ENCODE measurements around the gene ACACA. TPM values are rescaled to one million over a fixed set of nuclear protein-coding genes. Genes with fewer than 3 reads are reported as not detected.
"Not testable (repeated sequence)": the region's sequence is repeated elsewhere in the genome, so short reads cannot be mapped to it uniquely, and the experiment has no call there.

The ACACA gene
- total RNA-seq (2021; fragmentation: NEBNext Ultra II Directional; extraction: Animal tissue kit (Norgen Biotek cat#: 25700)): 10 to 100 TPM; 37.7 to 43.0 (median 40.7) TPM
- long read RNA-seq, partial matches to known transcripts: 7 of 12 reads
- long read RNA-seq, other reads (novel, unspliced or antisense): 5 of 12 reads

- peak; percentile 55 for DNase-seq
- H3K4me1 Mint-ChIP-seq (ENCODE audit: low read depth): peaks cover 34% of the 10 kb centered on the region
Observed at GRCh38 chr17:37406635-37407461, at the start of gene ACACA, which contains the start of gene TADA2A. Gene ACACA (minus strand): TSS chr17:37406836. CDS start chr17:37406299, 537 bp downstream. Gene TADA2A (plus strand): TSS chr17:37406886. CDS start chr17:37411366, 4,480 bp downstream.

DNA sequence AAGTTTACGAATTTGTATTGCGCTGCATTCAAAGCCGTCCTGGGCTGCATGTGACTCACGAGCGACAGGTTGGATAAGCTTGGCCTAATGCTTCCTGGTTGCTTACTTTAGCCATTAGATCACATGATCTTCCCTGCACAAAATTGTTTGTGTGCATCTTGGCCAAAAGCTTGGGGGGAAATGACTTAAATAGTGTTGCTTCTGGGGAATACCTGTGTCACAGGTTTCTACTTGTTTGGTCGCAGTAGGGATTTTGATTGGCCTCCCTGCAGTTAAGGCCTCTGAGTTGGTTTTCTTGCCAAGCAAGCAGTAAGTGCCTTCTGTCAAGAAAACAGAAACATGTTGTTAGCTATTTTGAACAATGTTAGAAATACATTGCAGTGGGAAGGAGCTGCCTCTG, 43.5 kb upstream of the ACACA start:
- Mint-ChIP-seq H3K4me1 (ENCODE audit: low read depth) (peaks cover 63% of the 10 kb centered on the region), H3K4me3 (no peak overlapping the region), H3K9me3 (no peaks in the 10 kb centered on the region), H3K36me3 (ENCODE audit: low read depth) (peaks cover 18% of the 10 kb centered on the region), H3K27me3 (ENCODE audit: insufficient read depth) (no peaks in the 10 kb centered on the region), H3K27ac (no peak overlapping the region)
- TF ChIP-seq, protein P1, sequence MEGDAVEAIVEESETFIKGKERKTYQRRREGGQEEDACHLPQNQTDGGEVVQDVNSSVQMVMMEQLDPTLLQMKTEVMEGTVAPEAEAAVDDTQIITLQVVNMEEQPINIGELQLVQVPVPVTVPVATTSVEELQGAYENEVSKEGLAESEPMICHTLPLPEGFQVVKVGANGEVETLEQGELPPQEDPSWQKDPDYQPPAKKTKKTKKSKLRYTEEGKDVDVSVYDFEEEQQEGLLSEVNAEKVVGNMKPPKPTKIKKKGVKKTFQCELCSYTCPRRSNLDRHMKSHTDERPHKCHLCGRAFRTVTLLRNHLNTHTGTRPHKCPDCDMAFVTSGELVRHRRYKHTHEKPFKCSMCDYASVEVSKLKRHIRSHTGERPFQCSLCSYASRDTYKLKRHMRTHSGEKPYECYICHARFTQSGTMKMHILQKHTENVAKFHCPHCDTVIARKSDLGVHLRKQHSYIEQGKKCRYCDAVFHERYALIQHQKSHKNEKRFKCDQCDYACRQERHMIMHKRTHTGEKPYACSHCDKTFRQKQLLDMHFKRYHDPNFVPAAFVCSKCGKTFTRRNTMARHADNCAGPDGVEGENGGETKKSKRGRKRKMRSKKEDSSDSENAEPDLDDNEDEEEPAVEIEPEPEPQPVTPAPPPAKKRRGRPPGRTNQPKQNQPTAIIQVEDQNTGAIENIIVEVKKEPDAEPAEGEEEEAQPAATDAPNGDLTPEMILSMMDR (IDR thresholded peaks at IDR 0.05): no peak
- DNase-seq: no peak

More at GRCh38 chr17:37406635-37407461, at the start of gene ACACA, which contains the start of gene TADA2A:
- no peaks in the 10 kb centered on the region for H3K27me3 Mint-ChIP-seq (ENCODE audit: insufficient read depth)
- TF ChIP-seq, protein P1 (IDR thresholded peaks at IDR 0.05): no peak
- peak within 1 kb of the TSS; percentile 96 for H3K4me3 Mint-ChIP-seq
- no peaks in the 10 kb centered on the region for H3K9me3 Mint-ChIP-seq
- peak within 1 kb of the TSS; percentile 92 for H3K27ac Mint-ChIP-seq
- peaks cover 23% of the 10 kb centered on the region for H3K36me3 Mint-ChIP-seq (ENCODE audit: low read depth)

GRCh38 chr17:37447641-37448040, 41.0 kb upstream of the ACACA start:
- peak overlapping the region; percentile 76 for H3K27ac Mint-ChIP-seq
- H3K27me3 Mint-ChIP-seq (ENCODE audit: insufficient read depth): no peaks in the 10 kb centered on the region
- peak overlapping the region; percentile 7; the same call in 1 of the 2 replicates for H3K4me3 Mint-ChIP-seq
- H3K4me1 Mint-ChIP-seq (ENCODE audit: low read depth): peaks cover 45% of the 10 kb centered on the region
- DNase-seq: peak; percentile 62
- peaks cover 20% of the 10 kb centered on the region for H3K36me3 Mint-ChIP-seq (ENCODE audit: low read depth)
- TF ChIP-seq, protein P1 (IDR thresholded peaks at IDR 0.05): no peak
- no peaks in the 10 kb centered on the region for H3K9me3 Mint-ChIP-seq

DNA sequence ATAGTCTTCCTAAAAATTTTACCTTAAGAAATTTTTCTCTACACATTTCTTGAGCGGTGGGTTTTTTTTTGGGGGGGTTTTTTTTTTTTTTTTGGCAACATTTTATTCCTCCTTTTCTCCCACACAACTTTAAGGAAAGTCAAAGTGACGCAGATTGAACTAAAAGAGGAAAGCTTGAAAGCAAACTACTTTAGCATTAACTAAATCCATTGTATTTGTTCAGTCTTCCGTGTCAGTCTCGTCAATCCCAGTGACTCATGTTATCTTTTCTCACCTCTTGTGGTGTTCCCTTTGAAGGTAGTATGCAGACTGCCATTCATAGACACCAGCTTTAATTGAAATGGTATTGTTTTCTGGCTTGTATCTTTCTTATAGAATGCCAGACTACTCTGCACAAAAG, 39.4 kb upstream of the ACACA start:
- TF ChIP-seq, protein P1 (IDR thresholded peaks at IDR 0.05): no peak
- DNase-seq: no peak
- Mint-ChIP-seq H3K4me3 (no peak overlapping the region), H3K27ac (no peak overlapping the region), H3K9me3 (no peaks in the 10 kb centered on the region), H3K27me3 (ENCODE audit: insufficient read depth) (no peaks in the 10 kb centered on the region), H3K4me1 (ENCODE audit: low read depth) (peaks cover 39% of the 10 kb centered on the region), H3K36me3 (ENCODE audit: low read depth) (peaks cover 23% of the 10 kb centered on the region)

DNA sequence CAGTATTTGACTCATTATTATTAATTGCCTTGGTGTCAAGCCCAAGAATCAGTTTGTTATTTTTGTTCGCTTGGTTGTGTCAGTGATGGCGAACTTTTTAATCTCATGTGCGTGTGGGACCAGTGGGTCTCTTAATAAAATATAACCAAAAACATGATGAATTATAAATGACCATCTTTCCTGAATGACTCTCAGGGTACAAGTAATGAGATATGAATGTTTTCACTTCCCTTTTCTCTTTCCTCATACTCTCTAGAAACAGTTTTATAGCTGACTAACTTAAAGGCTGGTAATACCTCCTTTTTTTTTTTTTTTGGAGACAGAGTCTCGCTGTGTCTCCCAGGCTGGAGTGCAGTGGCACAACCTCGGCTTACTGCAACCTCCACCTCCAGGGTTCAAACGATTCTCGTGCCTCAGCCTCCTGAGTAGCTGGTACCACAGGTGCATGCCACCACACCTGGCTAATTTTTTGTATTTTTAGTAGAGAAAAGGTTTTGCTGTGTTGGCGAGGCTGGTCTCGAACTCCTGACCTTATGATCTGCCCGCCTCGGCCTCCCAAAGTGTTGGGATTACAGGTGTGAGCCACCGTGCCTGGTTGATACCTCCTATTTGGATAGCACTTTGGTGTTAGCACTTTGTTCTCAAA, 34.9 kb upstream of the ACACA start:
- not testable (repeated sequence) for H3K4me1 Mint-ChIP-seq (ENCODE audit: low read depth); H3K4me3 Mint-ChIP-seq; DNase-seq; H3K27ac Mint-ChIP-seq; H3K9me3 Mint-ChIP-seq; H3K27me3 Mint-ChIP-seq (ENCODE audit: insufficient read depth)
- H3K36me3 Mint-ChIP-seq (ENCODE audit: low read depth): peaks cover 19% of the 10 kb centered on the region

Data from HFFc6 (cell line).